OCI-LY1 (cell line): ENCODE data around the gene PCDHGA7.
A peak's percentile ranks its signal among the peaks of the same experiment; 100 is the strongest.
"Not testable (repeated sequence)": the region's sequence is repeated elsewhere in the genome, so short reads cannot be mapped to it uniquely, and the experiment has no call there.

ENCODE experiments used
- H2AFZ ChIP-seq: fragments of 200-600 bp; sonication (generic), shearing (Covaris generic); 2 replicates; pipeline ENCODE4 v1.6.0; 2014; ENCODE audit warnings: antibody characterized with exemption, mild to moderate bottlenecking, low read length
- H3F3A ChIP-seq: fragments of 200-600 bp; sonication (generic), shearing (Covaris generic); 2 replicates; pipeline ENCODE4 v1.6.0; 2014; ENCODE audit warnings: mild to moderate bottlenecking, antibody characterized with exemption, low read length, moderate library complexity; ENCODE audit not compliant: insufficient read depth
- H3K27ac ChIP-seq: fragments of 200-600 bp; sonication (generic); 2 replicates; pipeline ENCODE4 v1.5.1; 2014; ENCODE audit warnings: low read length, mixed run types, mild to moderate bottlenecking, low read depth; ENCODE audit not compliant: poor library complexity, severe bottlenecking
- H3K27me3 ChIP-seq: fragments of 200-600 bp; sonication (generic); 2 replicates; pipeline ENCODE4 v1.6.0; 2014; ENCODE audit warnings: antibody characterized with exemption, mild to moderate bottlenecking, low read length, moderate library complexity; ENCODE audit not compliant: insufficient read depth
- H3K36me3 ChIP-seq: fragments of 200-600 bp; sonication (generic); 2 replicates; pipeline ENCODE4 v1.6.1; 2014; ENCODE audit warnings: mild to moderate bottlenecking, antibody characterized with exemption, low read length, moderate library complexity, mixed read lengths; ENCODE audit not compliant: insufficient read depth
- H3K4me1 ChIP-seq: fragments of 200-600 bp; sonication (generic); 2 replicates; pipeline ENCODE4 v1.5.1; 2014; ENCODE audit warnings: mild to moderate bottlenecking, low read length, moderate library complexity; ENCODE audit not compliant: insufficient read depth, severe bottlenecking
- H3K4me2 ChIP-seq: fragments of 200-600 bp; sonication (generic), shearing (Covaris generic); 2 replicates; pipeline ENCODE4 v1.6.1; 2014; ENCODE audit warnings: low read length
- H3K4me3 ChIP-seq: fragments of 200-600 bp; sonication (generic); 2 replicates; pipeline ENCODE4 v1.5.1; 2014; ENCODE audit warnings: low read length, low read depth, mild to moderate bottlenecking, mixed read lengths; ENCODE audit not compliant: poor library complexity, severe bottlenecking
- H3K79me2 ChIP-seq: fragments of 200-600 bp; shearing (Covaris generic); 2 replicates; pipeline ENCODE4 v1.6.1; 2016; ENCODE audit warnings: mixed run types, low read length, mixed read lengths; ENCODE audit not compliant: insufficient read depth
- H3K9ac ChIP-seq: fragments of 200-600 bp; sonication (generic), shearing (Covaris generic); 2 replicates; pipeline ENCODE4 v1.6.1; 2014; ENCODE audit warnings: mild to moderate bottlenecking, low read length, mixed read lengths
- H3K9me2 ChIP-seq: fragments of 200-600 bp; sonication (generic), shearing (Covaris generic); 2 replicates; pipeline ENCODE4 v1.6.1; 2014; ENCODE audit warnings: low read depth, mild to moderate bottlenecking, low read length, mixed read lengths
- H3K9me3 ChIP-seq: fragments of 200-600 bp; shearing (Covaris generic); 2 replicates; pipeline ENCODE4 v1.6.1; 2014; ENCODE audit warnings: low read length, mixed read lengths
- H4K20me1 ChIP-seq: fragments of 200-600 bp; sonication (generic), shearing (Covaris generic); 2 replicates; pipeline ENCODE4 v1.6.0; 2016; ENCODE audit warnings: mild to moderate bottlenecking, low read length; ENCODE audit not compliant: insufficient read depth
- EZH2 ChIP-seq: fragments of 200-600 bp; sonication (generic), shearing (Covaris generic); IDR thresholded peaks from 2 replicates; pipeline ENCODE4 v1.8.0; 2017; ENCODE audit warnings: borderline replicate concordance, mixed run types, mild to moderate bottlenecking, antibody characterized with exemption, low read length, moderate library complexity, mixed read lengths
- TF ChIP-seq, protein P1 (sequence below): fragments of 200-600 bp; sonication (generic), shearing (Covaris generic); IDR thresholded peaks from 2 replicates; pipeline ENCODE4 v1.5.1; 2017; ENCODE audit warnings: mild to moderate bottlenecking, antibody characterized with exemption, low read length, moderate library complexity, mixed read lengths

The PCDHGA7 gene

DNA sequence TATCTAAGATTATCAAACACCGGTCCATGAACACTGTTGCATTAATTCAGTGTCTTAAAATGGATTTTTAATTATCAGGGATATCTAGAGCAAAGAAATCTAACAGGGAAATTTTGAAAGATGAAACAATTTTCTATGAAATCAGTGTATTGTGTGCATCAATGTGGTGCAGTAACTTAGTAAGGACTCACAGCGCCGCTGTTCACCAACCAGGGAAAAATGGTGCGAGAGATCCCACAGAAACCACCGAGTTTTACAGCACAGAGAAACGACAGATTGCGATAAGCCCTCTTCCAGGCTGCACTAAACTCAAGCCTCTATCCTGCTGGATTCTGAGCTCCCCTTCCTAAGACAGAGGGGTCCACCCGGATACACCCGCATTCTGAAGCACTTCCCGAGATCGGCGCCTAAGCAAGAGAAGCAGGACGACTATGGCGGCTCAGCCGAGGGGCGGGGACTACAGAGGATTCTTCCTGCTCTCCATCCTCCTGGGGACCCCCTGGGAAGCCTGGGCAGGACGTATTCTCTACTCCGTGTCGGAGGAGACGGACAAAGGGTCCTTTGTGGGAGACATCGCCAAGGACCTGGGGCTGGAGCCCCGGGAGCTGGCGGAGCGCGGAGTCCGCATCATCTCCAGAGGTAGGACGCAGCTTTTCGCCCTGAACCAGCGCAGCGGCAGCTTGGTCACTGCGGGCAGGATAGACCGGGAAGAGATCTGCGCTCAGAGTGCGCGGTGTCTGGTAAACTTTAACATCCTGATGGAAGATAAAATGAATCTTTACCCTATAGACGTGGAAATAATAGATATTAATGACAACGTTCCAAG is at the start of gene PCDHGA7:
PCDHGA7 (plus strand) TSS at position 274 of the 826 bp plus-strand sequence; CDS start at position 432, 158 bp downstream.
- Histone ChIP-seq H3K4me2 (no peak within 1 kb of the TSS), H3K79me2 (no peaks in the 10 kb centered on the region), H3K9me2 (no peaks in the 10 kb centered on the region), H3K27ac (no peak within 1 kb of the TSS), H3K9ac (no peak within 1 kb of the TSS), H3F3A (no peaks in the 10 kb centered on the region), H3K4me1 (no peaks in the 10 kb centered on the region), H2AFZ (no peak within 1 kb of the TSS), H3K36me3 (no peaks in the 10 kb centered on the region), H4K20me1 (no peaks in the 10 kb centered on the region), H3K27me3 (no peaks in the 10 kb centered on the region), H3K4me3 (no peak within 1 kb of the TSS), H3K9me3 (peaks cover 9% of the 10 kb centered on the region)
- no peak for TF ChIP-seq EZH2
- TF ChIP-seq, protein P1, sequence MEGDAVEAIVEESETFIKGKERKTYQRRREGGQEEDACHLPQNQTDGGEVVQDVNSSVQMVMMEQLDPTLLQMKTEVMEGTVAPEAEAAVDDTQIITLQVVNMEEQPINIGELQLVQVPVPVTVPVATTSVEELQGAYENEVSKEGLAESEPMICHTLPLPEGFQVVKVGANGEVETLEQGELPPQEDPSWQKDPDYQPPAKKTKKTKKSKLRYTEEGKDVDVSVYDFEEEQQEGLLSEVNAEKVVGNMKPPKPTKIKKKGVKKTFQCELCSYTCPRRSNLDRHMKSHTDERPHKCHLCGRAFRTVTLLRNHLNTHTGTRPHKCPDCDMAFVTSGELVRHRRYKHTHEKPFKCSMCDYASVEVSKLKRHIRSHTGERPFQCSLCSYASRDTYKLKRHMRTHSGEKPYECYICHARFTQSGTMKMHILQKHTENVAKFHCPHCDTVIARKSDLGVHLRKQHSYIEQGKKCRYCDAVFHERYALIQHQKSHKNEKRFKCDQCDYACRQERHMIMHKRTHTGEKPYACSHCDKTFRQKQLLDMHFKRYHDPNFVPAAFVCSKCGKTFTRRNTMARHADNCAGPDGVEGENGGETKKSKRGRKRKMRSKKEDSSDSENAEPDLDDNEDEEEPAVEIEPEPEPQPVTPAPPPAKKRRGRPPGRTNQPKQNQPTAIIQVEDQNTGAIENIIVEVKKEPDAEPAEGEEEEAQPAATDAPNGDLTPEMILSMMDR = no peak

DNA sequence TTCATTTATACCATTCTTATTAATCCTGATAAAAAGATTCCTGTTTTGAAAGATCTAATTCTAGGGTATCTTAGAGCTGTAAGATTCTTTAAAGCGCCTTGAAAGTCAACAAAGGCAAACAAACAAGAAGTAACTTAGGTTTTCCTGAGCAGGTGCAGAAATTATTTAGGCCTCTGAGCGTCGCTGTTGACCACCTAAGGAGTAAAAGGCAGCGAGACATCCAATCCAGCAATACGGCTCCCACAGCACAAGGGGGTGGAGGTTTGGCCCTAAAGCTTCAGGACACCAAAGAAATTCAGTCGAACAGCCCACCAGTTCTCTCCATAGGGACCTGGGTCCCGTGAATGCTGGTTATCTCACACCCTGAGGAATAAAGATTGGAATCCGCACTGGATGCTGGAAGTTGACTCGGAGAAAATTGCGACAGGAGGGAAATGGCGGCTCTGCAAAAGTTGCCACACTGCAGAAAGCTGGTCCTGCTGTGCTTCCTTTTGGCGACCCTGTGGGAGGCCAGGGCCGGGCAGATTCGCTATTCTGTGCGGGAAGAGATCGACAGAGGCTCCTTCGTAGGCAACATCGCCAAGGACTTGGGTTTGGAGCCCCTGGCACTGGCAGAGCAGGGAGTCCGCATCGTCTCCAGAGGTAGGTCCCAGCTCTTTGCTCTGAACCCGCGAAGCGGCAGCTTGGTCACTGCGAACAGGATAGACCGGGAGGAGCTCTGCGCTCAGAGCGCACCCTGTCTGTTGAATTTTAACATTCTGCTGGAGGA is 43.8 kb upstream of the PCDHGA7 start, which contains the start of gene PCDHGA2:
PCDHGA2 (plus strand) TSS at position 223 of the 769 bp plus-strand sequence.
- no peaks in the 10 kb centered on the region for H3K9me2 ChIP-seq
- H3K4me1 ChIP-seq = peaks cover 6% of the 10 kb centered on the region
- peaks cover 39% of the 10 kb centered on the region for H3K9me3 ChIP-seq
- TF ChIP-seq, protein P1 = peak; percentile 40; the same call in 1 of the 2 replicates
- TF ChIP-seq EZH2 = no peak
- no peak within 1 kb of the TSS for H3K9ac ChIP-seq
- H3K79me2 ChIP-seq = no peaks in the 10 kb centered on the region
- no peaks in the 10 kb centered on the region for H3K27me3 ChIP-seq
- no peak within 1 kb of the TSS for H3K4me2 ChIP-seq
- no peaks in the 10 kb centered on the region for H3F3A ChIP-seq
- no peaks in the 10 kb centered on the region for H3K36me3 ChIP-seq
- no peak within 1 kb of the TSS for H3K4me3 ChIP-seq
- no peak within 1 kb of the TSS for H3K27ac ChIP-seq
- no peaks in the 10 kb centered on the region for H4K20me1 ChIP-seq
- H2AFZ ChIP-seq = no peak within 1 kb of the TSS

DNA sequence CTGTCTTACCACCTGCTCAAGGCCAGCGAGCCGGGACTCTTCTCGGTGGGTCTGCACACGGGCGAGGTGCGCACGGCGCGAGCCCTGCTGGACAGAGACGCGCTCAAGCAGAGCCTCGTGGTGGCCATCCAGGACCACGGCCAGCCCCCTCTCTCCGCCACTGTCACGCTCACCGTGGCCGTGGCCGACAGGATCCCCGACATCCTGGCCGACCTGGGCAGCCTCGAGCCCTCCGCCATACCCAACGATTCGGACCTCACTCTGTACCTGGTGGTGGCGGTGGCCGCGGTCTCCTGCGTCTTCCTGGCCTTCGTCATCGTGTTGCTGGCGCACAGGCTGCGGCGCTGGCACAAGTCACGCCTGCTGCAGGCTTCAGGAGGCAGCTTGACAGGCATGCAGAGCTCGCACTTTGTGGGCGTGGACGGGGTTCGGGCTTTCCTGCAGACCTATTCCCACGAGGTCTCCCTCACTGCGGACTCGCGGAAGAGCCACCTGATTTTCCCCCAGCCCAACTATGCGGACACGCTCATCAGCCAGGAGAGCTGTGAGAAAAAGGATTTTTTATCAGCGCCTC is 41.7 kb upstream of the PCDHGA7 start:
- H3K9ac ChIP-seq, H3K27ac ChIP-seq, H2AFZ ChIP-seq, H3K36me3 ChIP-seq, H3K4me1 ChIP-seq, H3K4me2 ChIP-seq, H3K79me2 ChIP-seq, H3F3A ChIP-seq, H3K27me3 ChIP-seq, H4K20me1 ChIP-seq, H3K9me2 ChIP-seq, H3K4me3 ChIP-seq: not testable (repeated sequence)
- H3K9me3 ChIP-seq = peaks cover 34% of the 10 kb centered on the region
